Brain microvascular endothelial cell (primary cell): Measurements from ENCODE around the gene KIF17.

Experiments used
- DNase-seq: peaks from one replicate; pipeline ENCODE4 v3.0.0-alpha.2; 2020
- H3K27ac ChIP-seq: fragments of 250-450 bp; sonication (Bioruptor Pico); 2 replicates; pipeline ENCODE4 v1.5.1; 2020; ENCODE audit warnings: mild to moderate bottlenecking, moderate library complexity
- H3K27me3 ChIP-seq: fragments of 250-450 bp; sonication (Bioruptor Pico); replicated peaks from 2 replicates; pipeline ENCODE4 v1.5.1; 2020; ENCODE audit warnings: mild to moderate bottlenecking
- H3K36me3 ChIP-seq: fragments of 250-450 bp; sonication (Bioruptor Pico); replicated peaks from 2 replicates; pipeline ENCODE4 v1.5.1; 2020; ENCODE audit warnings: mild to moderate bottlenecking
- H3K4me3 ChIP-seq: 2 replicates; pipeline ENCODE4 v1.5.1; 2011; ENCODE audit warnings: low read depth, mild to moderate bottlenecking, control low read depth, low read length, moderate library complexity
- in situ Hi-C: cut with HindIII; loops from 2 replicates; pipeline ENCODE4 v1.10.0; 2017; ENCODE audit warnings: low sequenced_read_pairs, low pct_ligation_motif_present
- TF ChIP-seq, protein P1 (sequence below): IDR thresholded peaks from 2 replicates; pipeline ENCODE4 v1.5.1; 2011; ENCODE audit warnings: low read depth, mild to moderate bottlenecking, moderate library complexity, low read length, control low read depth, inconsistent platforms; ENCODE audit errors: missing control alignments

KIF17 gene

DNA sequence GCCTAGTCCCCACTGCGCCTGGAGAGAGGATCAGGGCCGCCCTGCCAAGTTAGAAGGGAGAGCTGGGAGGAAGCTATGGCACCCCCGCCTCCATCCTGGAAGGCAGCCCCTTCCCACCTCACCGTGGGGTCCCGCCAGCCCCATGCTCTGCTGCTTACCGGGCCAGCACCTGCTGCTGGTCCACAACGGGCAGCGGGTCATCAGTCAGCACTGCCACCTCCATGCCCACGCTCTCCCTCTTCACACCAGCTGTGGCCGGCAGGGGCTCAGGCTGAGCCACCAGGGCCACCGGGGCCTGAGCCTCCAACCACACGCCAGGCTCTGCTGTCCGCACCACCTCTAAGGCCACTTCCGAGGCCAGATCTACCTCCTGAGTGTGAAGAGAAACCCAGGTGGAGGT, 33.2 kb downstream of the KIF17 start:
- Histone ChIP-seq H3K36me3 (no peaks in the 10 kb centered on the region), H3K27ac (no peak overlapping the region), H3K4me3 (no peak overlapping the region), H3K27me3 (no peaks in the 10 kb centered on the region)
- in situ Hi-C loops, result no loop called here
- no peak for DNase-seq
- TF ChIP-seq, protein P1, sequence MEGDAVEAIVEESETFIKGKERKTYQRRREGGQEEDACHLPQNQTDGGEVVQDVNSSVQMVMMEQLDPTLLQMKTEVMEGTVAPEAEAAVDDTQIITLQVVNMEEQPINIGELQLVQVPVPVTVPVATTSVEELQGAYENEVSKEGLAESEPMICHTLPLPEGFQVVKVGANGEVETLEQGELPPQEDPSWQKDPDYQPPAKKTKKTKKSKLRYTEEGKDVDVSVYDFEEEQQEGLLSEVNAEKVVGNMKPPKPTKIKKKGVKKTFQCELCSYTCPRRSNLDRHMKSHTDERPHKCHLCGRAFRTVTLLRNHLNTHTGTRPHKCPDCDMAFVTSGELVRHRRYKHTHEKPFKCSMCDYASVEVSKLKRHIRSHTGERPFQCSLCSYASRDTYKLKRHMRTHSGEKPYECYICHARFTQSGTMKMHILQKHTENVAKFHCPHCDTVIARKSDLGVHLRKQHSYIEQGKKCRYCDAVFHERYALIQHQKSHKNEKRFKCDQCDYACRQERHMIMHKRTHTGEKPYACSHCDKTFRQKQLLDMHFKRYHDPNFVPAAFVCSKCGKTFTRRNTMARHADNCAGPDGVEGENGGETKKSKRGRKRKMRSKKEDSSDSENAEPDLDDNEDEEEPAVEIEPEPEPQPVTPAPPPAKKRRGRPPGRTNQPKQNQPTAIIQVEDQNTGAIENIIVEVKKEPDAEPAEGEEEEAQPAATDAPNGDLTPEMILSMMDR, result no peak

DNA sequence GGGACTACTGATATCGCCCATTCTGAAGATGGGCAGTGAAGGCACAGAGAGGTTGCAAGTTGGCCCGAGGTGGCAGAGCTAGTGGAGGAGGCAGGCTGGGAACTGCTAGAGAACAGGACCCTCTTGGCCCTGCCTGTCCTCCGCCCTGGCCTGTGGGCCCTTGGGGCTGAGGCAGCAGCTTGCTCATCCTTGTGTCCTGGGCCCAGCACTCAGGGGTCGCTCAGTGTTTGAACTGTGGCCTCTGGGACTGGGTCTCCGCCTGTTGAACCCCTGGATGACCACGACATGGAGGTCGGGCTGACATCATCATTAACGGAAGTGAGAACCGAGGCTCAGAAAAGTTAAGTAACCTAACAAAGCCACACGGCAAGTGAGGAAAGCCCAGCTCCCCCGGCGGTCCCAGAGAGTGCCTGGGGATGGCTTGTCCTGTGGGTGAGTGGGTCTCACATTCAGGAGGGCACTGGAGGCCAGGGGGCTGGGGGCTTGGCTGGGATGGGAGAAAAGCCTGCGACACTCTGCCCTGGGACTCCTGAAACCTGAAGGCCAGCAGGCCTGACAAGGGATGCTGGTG, 33.7 kb downstream of the KIF17 start:
- in situ Hi-C loops, result no loop called here
- H3K27me3 ChIP-seq, result no peaks in the 10 kb centered on the region
- H3K27ac ChIP-seq, result no peak overlapping the region
- TF ChIP-seq, protein P1, result no peak
- no peak overlapping the region for H3K4me3 ChIP-seq
- H3K36me3 ChIP-seq, result no peaks in the 10 kb centered on the region
- DNase-seq, result no peak

DNA sequence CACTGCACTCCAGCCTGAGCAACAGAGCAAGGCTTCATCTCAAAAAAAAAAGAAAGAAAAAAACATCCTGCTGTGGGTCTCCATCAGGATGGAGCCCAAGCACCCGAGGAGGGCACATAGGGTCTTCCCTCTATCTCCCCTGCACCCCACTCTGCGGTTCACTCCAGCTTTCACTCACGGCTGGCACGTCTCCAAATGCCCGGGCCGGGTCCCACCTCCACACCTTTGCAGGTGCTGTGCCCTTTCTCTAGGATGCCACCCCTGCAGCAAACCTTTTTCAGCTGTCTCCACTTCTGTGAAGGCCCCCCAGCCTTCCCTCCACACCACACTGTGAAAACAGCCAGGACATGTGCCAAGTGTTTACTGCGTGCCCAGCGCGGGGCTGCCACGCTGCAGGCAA, 34.2 kb downstream of the KIF17 start:
- no peak for DNase-seq
- H3K27me3 ChIP-seq, result no peaks in the 10 kb centered on the region
- TF ChIP-seq, protein P1, result no peak
- no peak overlapping the region for H3K4me3 ChIP-seq
- in situ Hi-C loops, result no loop called here
- no peak overlapping the region for H3K27ac ChIP-seq
- H3K36me3 ChIP-seq, result no peaks in the 10 kb centered on the region

DNA sequence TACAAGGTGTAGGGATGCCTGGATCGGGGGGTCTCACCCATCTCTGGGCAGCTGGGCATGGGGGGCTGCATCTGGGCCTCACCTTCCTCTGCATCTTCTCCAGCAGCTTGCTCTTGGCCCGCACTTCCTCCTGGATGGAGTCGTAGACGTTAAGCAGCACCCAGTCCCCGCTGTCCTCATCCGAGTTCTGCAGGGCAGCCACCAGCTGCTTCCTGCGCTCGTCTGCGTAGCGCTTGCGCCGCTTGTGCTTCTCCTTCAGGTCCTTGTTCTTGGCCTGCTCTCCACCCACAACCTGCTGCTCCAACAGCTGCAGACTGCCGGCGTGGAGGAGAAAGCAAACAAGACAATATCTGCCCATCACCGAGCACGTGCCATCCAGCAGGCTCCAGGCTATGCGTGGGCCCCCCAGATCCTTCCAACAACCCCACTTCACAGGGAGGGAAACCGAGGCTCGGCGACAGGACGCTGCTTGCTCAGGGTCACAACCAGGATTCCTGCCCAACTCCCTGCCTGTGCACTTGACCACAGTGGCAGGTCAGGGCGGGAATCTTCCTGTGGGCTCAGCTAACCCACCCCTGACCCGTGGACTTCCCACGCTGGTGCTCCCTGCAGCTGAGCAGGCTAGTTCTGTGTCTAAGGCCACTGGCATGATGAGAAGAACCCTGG, 35.1 kb downstream of the KIF17 start:
- no peaks in the 10 kb centered on the region for H3K36me3 ChIP-seq
- TF ChIP-seq, protein P1, result no peak
- no peak overlapping the region for H3K4me3 ChIP-seq
- no peak for DNase-seq
- in situ Hi-C loops, result no loop called here
- H3K27me3 ChIP-seq, result no peaks in the 10 kb centered on the region
- no peak overlapping the region for H3K27ac ChIP-seq

DNA sequence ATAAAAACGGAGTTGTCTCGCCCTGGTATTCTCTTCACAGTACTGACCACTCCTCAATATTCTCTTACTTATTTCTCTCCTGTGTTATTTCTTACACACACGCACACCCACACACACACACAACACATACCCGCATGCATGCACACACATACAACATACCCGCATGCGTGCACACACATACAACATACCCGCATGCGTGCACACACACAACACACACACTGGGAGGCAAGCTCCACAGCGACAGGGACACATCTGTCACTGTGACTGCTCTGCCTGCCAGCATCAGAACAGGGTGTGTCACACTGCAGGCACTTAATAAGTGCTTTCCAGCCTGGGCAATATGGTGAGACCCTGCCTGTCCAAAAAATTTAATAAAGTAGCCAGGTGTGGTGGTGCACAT, 35.8 kb downstream of the KIF17 start:
- TF ChIP-seq, protein P1, result no peak
- in situ Hi-C loops, result no loop called here
- Histone ChIP-seq H3K4me3 (no peak overlapping the region), H3K36me3 (no peaks in the 10 kb centered on the region), H3K27ac (no peak overlapping the region), H3K27me3 (no peaks in the 10 kb centered on the region)
- DNase-seq, result no peak

DNA sequence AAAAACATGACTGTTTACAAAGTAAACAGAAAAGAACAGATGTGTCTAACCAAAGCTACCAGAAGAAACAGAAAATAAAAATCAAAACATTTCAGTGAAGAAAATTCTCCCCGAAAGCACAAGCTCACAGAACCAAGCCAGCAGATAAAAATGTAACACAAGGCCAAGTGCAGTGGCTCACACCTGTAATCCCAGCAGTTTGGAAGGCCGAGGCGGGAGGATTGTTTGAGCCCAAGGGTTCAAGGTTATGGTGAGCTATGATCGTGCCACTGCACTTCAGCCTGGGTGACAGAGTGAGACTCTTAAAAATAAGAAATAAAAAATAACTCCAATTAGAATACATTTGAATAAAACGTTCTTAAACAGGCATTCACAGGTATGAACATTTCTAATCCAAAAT, 37.5 kb downstream of the KIF17 start:
- TF ChIP-seq, protein P1, result no peak
- H3K36me3 ChIP-seq, result no peaks in the 10 kb centered on the region
- no peak overlapping the region for H3K4me3 ChIP-seq
- H3K27me3 ChIP-seq, result no peaks in the 10 kb centered on the region
- DNase-seq, result no peak
- in situ Hi-C loops, result no loop called here
- H3K27ac ChIP-seq, result no peak overlapping the region
